ENCODE results near the gene IARS2.
A peak's percentile ranks its signal among the peaks of the same experiment; 100 is the strongest.

Gene IARS2

GRCh38 chr1:220094016-220094911 is at the start of gene IARS2:
Gene IARS2 (plus strand): TSS chr1:220094132. CDS start chr1:220094217, 85 bp downstream.
- peak; percentile 32 for DNase-seq (ENCODE audit: extremely low read depth, low read depth)
- TF ChIP-seq CTCF (IDR thresholded peaks at IDR 0.05; ENCODE audit: low read depth, low read length, missing control alignments), result no peak

GRCh38 chr1:220044678-220045355 is 49.1 kb upstream of the IARS2 start:
- no peak for DNase-seq (ENCODE audit: extremely low read depth, low read depth)
- TF ChIP-seq CTCF (IDR thresholded peaks at IDR 0.05; ENCODE audit: low read depth, low read length, missing control alignments), result no peak
- H3K4me3 ChIP-seq (replicated peaks; ENCODE audit: low read depth, low read length), result peak overlapping the region; percentile 81

More at GRCh38 chr1:220094016-220094911, at the start of gene IARS2:
- peak within 1 kb of the TSS; percentile 82 for H3K4me3 ChIP-seq (replicated peaks; ENCODE audit: low read depth, low read length)

GRCh38 chr1:220045356-220046051 is 48.4 kb upstream of the IARS2 start:
- H3K4me3 ChIP-seq (replicated peaks; ENCODE audit: low read depth, low read length), result peak overlapping the region; percentile 81
- no peak for TF ChIP-seq CTCF (IDR thresholded peaks at IDR 0.05; ENCODE audit: low read depth, low read length, missing control alignments)
- no peak for DNase-seq (ENCODE audit: extremely low read depth, low read depth)

GRCh38 chr1:220046052-220046930 is 47.6 kb upstream of the IARS2 start, which contains the start of gene EPRS1:
Gene EPRS1 (minus strand): TSS chr1:220046505. CDS start chr1:220046388, 117 bp downstream.
- H3K4me3 ChIP-seq (replicated peaks; ENCODE audit: low read depth, low read length), result peak within 1 kb of the TSS; percentile 81
- TF ChIP-seq CTCF (IDR thresholded peaks at IDR 0.05; ENCODE audit: low read depth, low read length, missing control alignments), result peak; percentile 50
- peak; percentile 97 for DNase-seq (ENCODE audit: extremely low read depth, low read depth)

GRCh38 chr1:220056374-220056773 is 37.6 kb upstream of the IARS2 start:
- H3K4me3 ChIP-seq (replicated peaks; ENCODE audit: low read depth, low read length), result no peak overlapping the region
- TF ChIP-seq CTCF (IDR thresholded peaks at IDR 0.05; ENCODE audit: low read depth, low read length, missing control alignments), result no peak

GRCh38 chr1:220060876-220061275 is 33.1 kb upstream of the IARS2 start:
- no peak for TF ChIP-seq CTCF (IDR thresholded peaks at IDR 0.05; ENCODE audit: low read depth, low read length, missing control alignments)
- DNase-seq (ENCODE audit: extremely low read depth, low read depth), result no peak
- H3K4me3 ChIP-seq (replicated peaks; ENCODE audit: low read depth, low read length), result no peak overlapping the region

More at GRCh38 chr1:220056374-220056773, 37.6 kb upstream of the IARS2 start:
- no peak for DNase-seq (ENCODE audit: extremely low read depth, low read depth)

Measured in HFF-Myc (cell line).